HG03175 (cell line): ENCODE results near the gene INO80C.
"Not testable (repeated sequence)": the region's sequence is repeated elsewhere in the genome, so short reads cannot be mapped to it uniquely, and the experiment has no call there.

ENCODE experiments used
- ATAC-seq: cut with Tn5 transposase; IDR thresholded peaks from one replicate; pipeline ENCODE4 v1.9.1; 2021; ENCODE audit warnings: mild to moderate bottlenecking, moderate library complexity; ENCODE audit not compliant: unreplicated experiment

Gene INO80C

DNA sequence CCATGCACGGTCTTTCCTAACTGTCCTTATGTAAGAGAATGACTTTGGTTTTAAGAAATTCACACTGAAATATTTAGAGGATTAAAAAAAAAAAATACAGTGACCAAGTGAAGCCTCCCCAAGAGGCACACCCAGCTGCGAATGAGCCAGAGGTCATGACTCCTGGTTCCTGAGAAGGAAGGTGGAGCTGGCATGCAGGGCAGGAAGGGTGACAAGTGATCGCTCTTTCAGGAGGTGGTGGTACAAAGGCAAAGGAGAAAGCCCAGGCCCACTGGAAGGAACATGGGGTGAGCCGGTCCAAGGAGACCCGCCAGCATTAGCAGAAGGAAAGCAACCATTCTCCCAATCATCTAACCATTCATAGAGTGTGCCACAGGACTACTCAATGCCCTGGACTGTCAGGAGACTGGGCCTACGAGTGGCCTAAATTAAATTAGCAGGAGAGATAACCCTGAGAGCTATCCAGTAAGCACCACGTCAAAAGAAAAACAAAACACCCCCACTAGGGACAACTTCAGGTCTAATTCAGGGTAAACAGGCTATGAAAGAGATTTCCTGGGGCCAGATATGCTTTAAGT, 7.8 kb downstream of the INO80C start:
- ATAC-seq = no peak

DNA sequence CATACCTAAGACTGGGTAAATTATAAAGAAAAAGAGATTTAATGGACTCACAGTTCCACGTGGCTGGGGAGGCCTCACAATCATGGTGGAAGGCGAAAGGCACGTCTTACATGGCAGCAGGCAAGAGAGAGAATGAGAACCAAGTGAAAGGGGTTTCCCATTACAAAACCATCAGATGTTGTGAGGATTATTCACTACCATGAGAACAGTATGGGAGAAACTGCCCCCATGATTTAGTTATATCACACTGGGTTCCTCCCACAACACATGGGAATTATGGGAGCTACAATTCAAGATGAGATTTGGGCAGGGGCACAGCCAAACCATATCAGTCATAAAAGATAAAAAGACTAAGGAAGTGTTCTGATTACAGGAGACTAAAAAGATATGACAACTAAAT, 8.5 kb downstream of the INO80C start:
- not testable (repeated sequence) for ATAC-seq

GRCh38 chr18:35488396-35488795, 9.4 kb downstream of the INO80C start:
- not testable (repeated sequence) for ATAC-seq

DNA sequence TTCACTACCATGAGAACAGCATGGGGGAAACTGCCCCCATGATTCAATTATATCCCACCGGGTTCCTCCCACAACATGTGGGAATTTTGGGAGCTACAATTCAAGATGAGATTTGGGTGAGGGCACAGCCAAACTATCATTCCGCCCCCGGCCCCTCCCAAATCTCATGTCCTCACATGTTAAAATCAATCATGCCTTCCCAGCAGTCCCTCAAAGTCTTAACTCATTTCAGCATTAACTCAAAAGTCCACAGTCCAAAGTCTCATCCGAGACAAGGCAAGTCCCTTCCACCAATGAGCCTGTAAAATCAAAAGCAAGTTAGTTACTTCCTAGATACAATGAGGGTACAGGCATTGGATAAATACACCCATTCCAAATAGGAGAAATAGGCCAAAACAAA, 10.2 kb downstream of the INO80C start:
- not testable (repeated sequence) for ATAC-seq

DNA sequence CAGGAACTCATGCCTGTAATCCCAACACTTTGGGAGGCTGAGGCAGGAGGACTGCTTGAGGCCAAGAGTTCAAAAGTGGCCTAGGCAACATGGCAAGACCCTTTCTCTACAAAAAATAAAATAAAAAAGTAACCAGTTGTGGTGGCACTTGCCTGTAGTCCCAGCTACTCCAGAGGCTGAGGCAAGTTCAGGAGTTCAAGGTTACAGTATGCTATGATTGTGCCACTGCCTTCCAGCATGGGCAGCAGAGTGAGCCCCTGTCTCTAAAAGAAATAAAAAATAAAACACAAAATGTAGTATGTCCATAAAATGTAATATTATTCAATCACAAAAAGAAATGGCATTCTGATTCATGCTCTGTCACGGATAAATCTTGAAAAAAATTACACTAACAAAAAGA, 11.9 kb downstream of the INO80C start:
- no peak for ATAC-seq

GRCh38 chr18:35484034-35484433, 13.7 kb downstream of the INO80C start:
- ATAC-seq = no peak

DNA sequence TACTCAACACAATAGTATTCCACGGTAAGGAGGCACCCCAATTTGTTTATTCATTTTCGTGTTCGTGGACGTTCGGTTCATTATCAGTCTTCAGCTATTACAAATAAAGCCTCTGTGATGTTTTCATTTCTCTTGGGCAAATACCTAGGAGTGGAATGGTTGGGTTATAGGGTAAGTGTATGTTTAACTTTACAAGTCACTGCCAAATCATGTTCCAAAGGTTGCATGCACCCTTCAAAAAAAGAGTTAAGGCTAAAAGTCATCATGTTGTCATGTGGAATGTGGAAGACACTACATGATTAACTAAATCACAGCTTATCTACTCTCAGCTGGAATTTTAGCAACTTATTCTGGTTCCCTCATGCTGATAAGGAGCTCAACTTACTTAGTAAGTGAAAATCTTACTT, 15.8 kb downstream of the INO80C start:
- no peak for ATAC-seq

- ATAC-seq = no peak
Measured at GRCh38 chr18:35479911-35480586, 17.7 kb downstream of the INO80C start.

DNA sequence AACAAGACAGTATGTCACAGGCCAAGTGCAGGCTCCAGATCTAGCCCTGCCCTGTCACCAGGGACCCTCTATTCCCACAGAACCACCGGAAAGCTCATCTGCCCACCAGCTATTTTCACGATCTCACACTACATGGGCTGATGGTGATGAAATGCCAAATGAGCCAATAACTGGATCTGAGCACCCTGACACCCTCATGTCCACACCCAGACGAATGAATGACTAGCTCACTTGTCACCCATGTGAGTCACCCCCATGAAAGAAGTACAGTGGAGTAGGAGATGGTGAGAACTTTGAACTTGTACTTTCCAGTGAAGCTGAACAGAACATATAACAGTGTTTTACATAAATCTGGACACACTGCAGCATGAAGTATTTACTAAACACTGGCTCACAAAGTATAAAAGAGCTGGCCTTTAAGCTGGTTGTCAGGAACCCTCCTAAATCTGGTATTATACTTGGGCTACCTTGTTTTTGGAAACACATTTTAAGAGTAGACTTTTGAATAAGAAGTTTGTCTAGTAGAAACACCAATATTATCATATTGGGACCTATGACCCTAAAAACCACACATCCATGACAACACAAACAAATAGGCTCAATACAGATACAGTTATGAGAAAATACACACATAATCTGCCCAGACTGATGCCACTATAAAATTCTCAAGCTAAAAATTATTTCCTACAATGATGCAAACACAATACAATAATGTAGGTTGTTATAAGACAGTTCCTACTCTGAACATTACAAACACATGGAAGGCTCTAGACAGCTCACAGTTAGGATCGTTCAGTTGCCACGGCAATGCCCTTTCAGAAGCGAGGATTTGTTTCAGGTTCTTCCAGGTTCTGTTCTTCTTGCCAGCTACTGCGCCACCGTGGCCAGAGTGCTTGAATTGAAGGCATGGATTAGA, 19.0 kb downstream of the INO80C start:
- no peak for ATAC-seq

DNA sequence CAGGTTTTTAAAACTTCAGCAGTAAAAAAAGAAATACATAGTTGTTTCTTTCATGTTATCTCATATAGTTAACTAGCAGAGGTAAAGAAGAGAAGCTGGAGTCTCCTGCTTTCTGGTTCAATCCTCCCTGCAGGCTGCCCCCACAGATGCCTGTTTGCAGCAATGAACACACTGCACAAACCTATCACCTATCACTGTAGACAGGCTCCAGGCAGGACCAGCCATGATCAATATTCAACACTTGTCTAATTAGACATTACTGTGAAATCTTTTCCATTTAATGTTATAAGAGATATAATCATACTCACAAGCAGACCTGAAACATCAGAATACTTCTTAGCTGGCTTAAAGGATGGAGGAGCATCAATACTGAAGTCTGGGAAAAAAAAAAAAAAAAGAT, 19.8 kb downstream of the INO80C start:
- ATAC-seq = no peak

DNA sequence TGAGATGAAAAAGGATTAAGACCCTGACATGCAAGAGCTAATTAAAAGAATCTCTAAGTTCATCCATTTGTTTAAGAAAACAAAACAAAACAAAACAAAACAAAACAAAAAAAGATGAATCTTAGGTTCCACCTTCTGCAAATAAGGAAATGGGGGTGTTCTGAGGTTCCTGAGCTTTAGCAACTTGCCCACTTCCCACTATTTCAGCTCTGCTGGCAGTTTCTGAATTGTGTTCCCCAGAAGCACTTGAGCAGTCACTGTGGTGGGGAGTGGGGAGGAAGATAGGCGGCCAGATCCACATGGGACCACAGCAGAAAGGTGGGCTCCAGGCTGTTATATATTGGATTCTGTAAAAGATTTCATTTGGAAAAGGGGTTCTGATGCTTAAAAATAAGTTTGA, 20.3 kb downstream of the INO80C start:
- ATAC-seq = no peak

DNA sequence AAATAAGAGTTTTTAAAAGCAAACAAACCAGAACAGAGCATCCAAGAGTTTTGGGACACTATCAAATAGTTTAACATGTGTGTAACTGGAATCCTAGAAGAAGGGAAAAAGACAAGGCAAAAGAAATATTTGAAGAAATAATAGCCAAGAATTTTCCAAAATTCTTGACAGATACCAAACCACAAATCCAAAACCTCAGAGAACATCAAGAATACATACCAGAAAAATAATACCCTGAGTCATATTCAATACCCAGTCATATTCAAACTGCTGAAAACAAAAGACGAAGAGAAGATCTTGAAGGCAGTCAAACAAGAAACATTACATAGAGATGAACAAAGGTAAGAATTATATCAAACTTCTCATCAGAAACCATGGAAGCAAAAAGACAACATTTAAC, 22.9 kb downstream of the INO80C start:
- ATAC-seq = no peak

- ATAC-seq = no peak
Measured at GRCh38 chr18:35473562-35473961, 24.2 kb downstream of the INO80C start.

- ATAC-seq = no peak
Measured at GRCh38 chr18:35470435-35470834, 27.3 kb downstream of the INO80C start.

DNA sequence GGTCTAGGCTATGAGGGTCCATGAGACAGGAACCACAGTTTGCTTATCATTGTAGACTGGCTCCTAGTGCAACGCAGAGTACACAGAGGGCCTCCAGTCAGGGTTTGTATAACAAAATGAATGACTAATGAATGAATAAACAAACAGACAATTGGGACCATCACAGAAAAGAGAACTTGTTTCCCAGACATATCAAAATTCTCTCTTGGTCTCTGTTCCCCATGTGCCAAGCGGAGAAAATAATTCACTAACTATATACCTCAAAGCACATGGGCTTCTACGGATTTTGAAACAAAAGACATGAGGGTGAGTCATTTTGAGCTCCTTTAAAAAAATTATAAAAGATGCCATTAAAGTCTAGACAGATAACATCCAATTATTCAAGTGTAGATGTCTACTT, 28.0 kb downstream of the INO80C start:
- no peak for ATAC-seq

DNA sequence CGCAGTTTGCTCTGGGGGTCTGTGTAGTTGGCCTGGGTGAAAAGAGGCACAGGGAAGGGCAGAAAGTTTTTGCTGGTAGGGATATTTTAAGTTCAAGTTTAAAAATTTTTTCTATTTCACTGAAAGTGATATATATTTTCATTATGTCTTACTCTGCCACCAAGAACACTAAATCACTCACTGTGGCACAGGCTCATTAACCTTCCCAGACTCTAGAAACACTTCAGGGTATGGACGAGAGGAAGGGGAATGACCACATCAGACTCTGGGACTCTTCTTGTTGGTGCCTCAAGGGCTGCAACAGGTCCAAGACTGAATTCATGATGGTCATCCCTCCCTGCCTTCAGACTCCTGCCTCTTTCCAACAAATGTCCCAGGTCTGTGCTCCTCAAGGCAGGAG, 29.0 kb downstream of the INO80C start:
- no peak for ATAC-seq

DNA sequence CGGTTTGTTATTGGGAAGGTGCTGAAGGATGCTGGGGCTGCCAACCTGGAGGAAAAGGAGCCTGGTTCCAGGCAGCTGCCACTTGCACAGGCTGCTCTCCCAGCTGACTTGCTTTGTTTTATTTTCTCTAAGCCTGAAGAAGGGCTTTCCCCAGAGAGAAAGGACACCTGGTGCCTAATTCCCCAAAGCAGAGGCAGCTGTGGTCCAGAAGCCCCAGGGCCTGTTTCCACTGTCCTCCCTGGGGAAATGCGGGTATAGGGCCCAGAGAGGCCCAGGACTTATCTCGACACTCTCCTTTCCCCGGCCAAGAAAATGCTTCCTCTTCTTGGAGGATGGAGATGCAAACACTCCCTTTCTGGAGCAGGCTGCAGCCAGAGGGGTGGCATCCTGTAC, 30.1 kb downstream of the INO80C start:
- no peak for ATAC-seq

DNA sequence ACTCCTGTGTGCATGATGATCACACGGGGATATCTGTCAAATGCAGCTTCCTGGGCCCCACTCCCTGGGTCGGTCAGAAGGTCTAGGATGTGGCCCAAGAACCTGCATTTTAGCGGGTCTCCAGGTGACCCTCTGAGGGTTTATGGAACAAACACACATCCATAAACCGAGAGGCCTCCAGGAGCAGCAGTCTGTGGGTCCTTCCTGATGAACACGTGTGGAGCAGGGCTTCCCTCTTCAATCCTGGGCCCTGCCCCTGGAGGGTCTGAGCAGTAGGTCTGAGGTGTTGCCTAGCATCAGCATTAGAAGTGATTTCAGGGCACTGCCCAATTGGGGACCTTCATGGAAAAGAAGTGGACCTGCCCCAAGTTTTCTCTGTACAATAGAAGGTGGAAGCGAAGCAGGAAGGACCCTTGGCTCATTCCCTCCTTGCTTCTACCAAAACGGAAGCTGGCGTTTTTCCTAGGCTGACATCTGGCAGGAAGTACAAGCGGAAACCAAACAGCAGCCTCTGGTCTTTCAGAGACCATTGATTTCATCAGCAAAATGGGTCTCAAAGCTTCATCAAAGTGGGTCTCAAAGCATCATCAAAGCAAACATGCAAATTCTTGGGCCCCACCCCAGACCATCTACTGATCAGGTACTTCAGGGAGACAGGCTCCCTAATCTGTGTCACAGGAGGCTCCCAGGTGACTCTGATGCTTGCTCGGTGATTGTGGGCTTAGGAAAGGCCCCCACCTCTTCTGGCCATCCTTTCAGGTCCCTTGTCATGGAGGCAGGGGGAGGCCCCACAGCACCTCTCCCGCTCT, 30.7 kb downstream of the INO80C start:
- no peak for ATAC-seq

DNA sequence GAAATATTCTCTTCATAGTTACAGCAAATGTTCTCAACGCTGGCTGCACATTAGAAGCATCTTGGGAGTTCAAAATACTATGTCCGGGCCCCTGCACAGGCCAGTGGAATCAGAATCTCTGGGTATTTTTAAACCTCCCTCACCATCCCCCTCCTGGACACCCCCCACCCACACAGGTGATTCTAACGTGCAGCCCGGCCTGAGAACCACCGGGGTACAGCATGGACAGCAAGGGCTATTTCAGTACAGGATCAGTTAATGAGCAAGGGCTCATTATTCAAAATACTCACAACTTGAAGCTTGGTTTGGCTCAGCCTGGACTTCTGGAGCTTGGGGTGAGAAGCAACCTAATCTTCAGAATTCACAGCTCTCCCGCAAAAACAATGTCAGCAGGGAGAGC, 31.4 kb downstream of the INO80C start:
- ATAC-seq = no peak

DNA sequence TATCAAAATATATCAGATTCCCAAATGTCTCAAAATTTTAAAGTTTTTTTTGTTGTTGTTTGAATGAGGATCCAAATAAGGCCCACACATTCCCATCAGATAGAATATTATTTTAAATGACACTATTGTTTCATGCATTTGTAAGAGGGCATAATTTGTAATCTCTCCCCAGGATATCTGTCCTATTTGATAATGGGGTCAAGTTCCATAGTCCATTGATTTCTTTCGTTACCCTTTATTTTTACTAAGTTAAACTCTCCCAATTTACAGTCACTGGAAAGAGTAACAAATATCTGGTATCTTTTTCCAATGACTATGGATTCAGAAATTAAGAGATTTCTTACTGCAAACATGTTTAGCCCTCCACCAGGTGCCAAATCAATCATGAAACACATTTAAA, 32.4 kb downstream of the INO80C start:
- ATAC-seq = no peak

- ATAC-seq = no peak
Measured at GRCh38 chr18:35464831-35465279, 32.9 kb downstream of the INO80C start.
